ENCODE data around the gene PHF21B.

GRCh38 chr22:44931766-44932165 is 78.0 kb downstream of the PHF21B start:
- TF ChIP-seq POLR2AphosphoS5 (IDR thresholded peaks at IDR 0.05): no peak
- no peak for TF ChIP-seq CTCF (IDR thresholded peaks at IDR 0.05)
- TF ChIP-seq POLR2A (IDR thresholded peaks at IDR 0.05; ENCODE audit: low read depth): no peak
- no peak for TF ChIP-seq EP300 (IDR thresholded peaks at IDR 0.05)

Data from esophagus muscularis mucosa (tissue), 4 donors.